Measurements from ENCODE around the gene PEAR1.

DNA sequence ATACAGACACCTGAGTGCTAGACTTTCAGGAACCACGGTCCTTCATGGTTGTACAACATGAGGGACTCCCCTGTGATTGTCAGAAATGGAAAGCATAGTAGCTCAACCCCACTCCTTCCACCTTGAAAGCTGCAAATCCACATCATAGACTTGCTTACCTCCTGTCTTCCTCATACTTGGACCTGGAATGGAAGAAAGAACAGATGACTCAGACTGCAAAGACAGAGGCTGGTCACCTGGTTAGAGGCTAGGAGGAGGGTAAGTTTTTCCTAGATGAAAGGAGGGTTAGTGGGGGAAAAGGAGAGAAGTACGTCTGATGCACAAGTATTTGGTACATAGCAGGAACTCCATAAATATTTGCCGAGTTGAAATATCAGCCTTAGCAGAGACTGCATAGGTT, 64.1 kb downstream of the PEAR1 start:
- TF ChIP-seq EZH2phosphoT487 (IDR thresholded peaks at IDR 0.05; ENCODE audit: borderline replicate concordance) (no peak), POLR2A (IDR thresholded peaks at IDR 0.05; ENCODE audit: borderline replicate concordance, extremely low read depth, insufficient read depth, insufficient read length) (no peak)
